SK-N-SH treated with all-trans-retinoic acid at 6 μM for 48 hours (cell line): ENCODE data around the gene SLC1A4.

ENCODE experiments used
- ATAC-seq: fragments of 200-7000 bp; cut with Tn5 transposase; 3 replicates; pipeline ENCODE4 v1.9.1; 2020; ENCODE audit warnings: mild to moderate bottlenecking, moderate library complexity
- ARNTL ChIP-seq: fragments of 450-650 bp; formaldehyde crosslinking; IDR thresholded peaks from 2 replicates; pipeline ENCODE4 v1.5.0; 2020; ENCODE audit warnings: low read depth, mild to moderate bottlenecking, moderate library complexity, borderline replicate concordance
- BACH2 ChIP-seq: fragments of 250-450 bp; sonication (Bioruptor Pico); IDR thresholded peaks from 2 replicates; pipeline ENCODE4 v1.9.0; 2021; ENCODE audit warnings: mild to moderate bottlenecking, borderline replicate concordance
- CSDC2 ChIP-seq: fragments of 250-450 bp; sonication (Bioruptor Pico); IDR thresholded peaks from 2 replicates; pipeline ENCODE4 v1.5.0; 2020; ENCODE audit warnings: mild to moderate bottlenecking, moderate library complexity
- GLIS3 ChIP-seq: fragments of 250-450 bp; sonication (Bioruptor Pico); IDR thresholded peaks from 2 replicates; pipeline ENCODE4 v1.5.0; 2020; ENCODE audit warnings: mild to moderate bottlenecking, moderate library complexity
- ISL1 ChIP-seq: fragments of 250-450 bp; sonication (Bioruptor Pico); IDR thresholded peaks from 2 replicates; pipeline ENCODE4 v2.1.2; 2022; ENCODE audit warnings: mild to moderate bottlenecking, moderate library complexity
- OSR1 ChIP-seq: fragments of 250-450 bp; sonication (Bioruptor Pico); IDR thresholded peaks from 2 replicates; pipeline ENCODE4 v1.8.0; 2022; ENCODE audit warnings: moderate library complexity, mild to moderate bottlenecking, inconsistent platforms
- PPARA ChIP-seq: fragments of 250-450 bp; sonication (Bioruptor Pico); IDR thresholded peaks from 2 replicates; pipeline ENCODE4 v1.5.0; 2020; ENCODE audit warnings: mild to moderate bottlenecking, borderline replicate concordance
- SNAI2 ChIP-seq: fragments of 250-450 bp; sonication (Bioruptor Pico); IDR thresholded peaks from 2 replicates; pipeline ENCODE4 v1.5.0; 2020; ENCODE audit warnings: mild to moderate bottlenecking, moderate library complexity
- TCF4 ChIP-seq: fragments of 250-450 bp; sonication (Bioruptor Pico); IDR thresholded peaks from 2 replicates; pipeline ENCODE4 v1.8.0; 2021; ENCODE audit warnings: mild to moderate bottlenecking, moderate library complexity, borderline replicate concordance
- ZC3H10 ChIP-seq: fragments of 250-450 bp; sonication (Bioruptor Pico); IDR thresholded peaks from 2 replicates; pipeline ENCODE4 v1.5.1; 2021; ENCODE audit warnings: mild to moderate bottlenecking, moderate library complexity
- ZFP3 ChIP-seq: fragments of 250-450 bp; sonication (Bioruptor Pico); IDR thresholded peaks from 2 replicates; pipeline ENCODE4 v1.5.0; 2020; ENCODE audit warnings: mild to moderate bottlenecking, moderate library complexity
- ZFP30 ChIP-seq: fragments of 450-650 bp; formaldehyde crosslinking; IDR thresholded peaks from 2 replicates; pipeline ENCODE4 v1.5.0; 2022; ENCODE audit warnings: mild to moderate bottlenecking, moderate library complexity
- ZNF565 ChIP-seq: fragments of 450-650 bp; formaldehyde crosslinking; conservative IDR thresholded peaks from 2 replicates; pipeline ENCODE4 v1.5.0; 2020; ENCODE audit warnings: low read depth, mild to moderate bottlenecking, moderate library complexity
- ZNF70 ChIP-seq: fragments of 450-650 bp; formaldehyde crosslinking; IDR thresholded peaks from 2 replicates; pipeline ENCODE4 v1.5.0; 2020; ENCODE audit warnings: mild to moderate bottlenecking, moderate library complexity
- TF ChIP-seq, protein P1 (sequence below): fragments of 250-450 bp; sonication (Bioruptor Pico); IDR thresholded peaks from 2 replicates; pipeline ENCODE4 v1.8.0; 2020; ENCODE audit warnings: mild to moderate bottlenecking, moderate library complexity, borderline replicate concordance
- TF ChIP-seq, protein P2 (sequence below): fragments of 250-450 bp; sonication (Bioruptor Pico); IDR thresholded peaks from 2 replicates; pipeline ENCODE4 v1.5.0; 2020; ENCODE audit warnings: mild to moderate bottlenecking, moderate library complexity
- TF ChIP-seq, protein P3 (sequence below): fragments of 250-450 bp; sonication (Bioruptor Pico); IDR thresholded peaks from 2 replicates; pipeline ENCODE4 v1.5.1; 2020; ENCODE audit warnings: low read depth, mild to moderate bottlenecking, moderate library complexity
- TF ChIP-seq, protein P4 (sequence below): fragments of 250-450 bp; sonication (Bioruptor Pico); IDR thresholded peaks from 2 replicates; pipeline ENCODE4 v1.5.1; 2021; ENCODE audit warnings: mild to moderate bottlenecking, moderate library complexity
- TF ChIP-seq, protein P5 (sequence below): fragments of 250-450 bp; sonication (Bioruptor Pico); IDR thresholded peaks from 2 replicates; pipeline ENCODE4 v1.8.0; 2021; ENCODE audit warnings: low read depth, mild to moderate bottlenecking, moderate library complexity, borderline replicate concordance

The SLC1A4 gene

DNA sequence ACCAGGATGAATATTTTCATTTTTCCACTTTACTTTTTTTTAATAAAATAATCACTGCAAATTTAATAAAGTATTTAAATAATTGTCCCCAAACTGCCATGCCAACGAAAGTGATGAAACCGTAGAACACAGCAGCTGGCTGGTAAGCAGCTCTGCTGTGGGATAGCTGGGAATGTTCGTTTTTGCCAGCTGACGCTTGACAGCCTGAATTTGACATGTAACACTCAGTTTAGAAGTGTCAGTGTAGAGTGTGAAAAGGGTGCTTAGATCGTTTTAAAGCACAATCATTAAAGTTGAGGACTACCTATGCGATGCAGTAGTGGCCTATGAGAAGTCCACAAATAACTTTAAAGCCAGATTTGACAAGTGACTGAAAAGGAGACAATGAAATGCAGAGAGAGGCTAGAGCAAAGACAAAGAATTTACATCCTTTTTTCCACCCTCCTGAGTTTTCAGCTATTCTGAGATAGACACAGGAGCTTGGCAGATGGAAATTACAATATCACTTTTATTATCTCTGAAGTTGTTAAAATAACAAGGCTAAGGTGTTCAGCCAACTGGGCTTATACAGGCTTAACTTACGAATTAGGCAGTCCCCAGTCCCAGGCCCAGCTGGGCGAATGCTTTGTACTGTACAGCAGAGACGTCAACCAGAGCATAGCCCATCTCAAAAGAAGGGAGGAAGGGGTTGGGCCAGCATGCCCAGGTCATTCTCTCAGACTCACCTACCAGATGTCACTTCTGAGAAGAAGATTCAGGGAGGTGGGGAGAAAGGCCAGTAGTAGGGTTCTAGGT lies 31.9 kb upstream of the SLC1A4 start:
- ATAC-seq: no peak
- no peak for TF ChIP-seq TCF4 (CRISPR knock-in tag)
- TF ChIP-seq SNAI2 (CRISPR knock-in tag): no peak
- no peak for TF ChIP-seq ZC3H10
- TF ChIP-seq, protein P1, sequence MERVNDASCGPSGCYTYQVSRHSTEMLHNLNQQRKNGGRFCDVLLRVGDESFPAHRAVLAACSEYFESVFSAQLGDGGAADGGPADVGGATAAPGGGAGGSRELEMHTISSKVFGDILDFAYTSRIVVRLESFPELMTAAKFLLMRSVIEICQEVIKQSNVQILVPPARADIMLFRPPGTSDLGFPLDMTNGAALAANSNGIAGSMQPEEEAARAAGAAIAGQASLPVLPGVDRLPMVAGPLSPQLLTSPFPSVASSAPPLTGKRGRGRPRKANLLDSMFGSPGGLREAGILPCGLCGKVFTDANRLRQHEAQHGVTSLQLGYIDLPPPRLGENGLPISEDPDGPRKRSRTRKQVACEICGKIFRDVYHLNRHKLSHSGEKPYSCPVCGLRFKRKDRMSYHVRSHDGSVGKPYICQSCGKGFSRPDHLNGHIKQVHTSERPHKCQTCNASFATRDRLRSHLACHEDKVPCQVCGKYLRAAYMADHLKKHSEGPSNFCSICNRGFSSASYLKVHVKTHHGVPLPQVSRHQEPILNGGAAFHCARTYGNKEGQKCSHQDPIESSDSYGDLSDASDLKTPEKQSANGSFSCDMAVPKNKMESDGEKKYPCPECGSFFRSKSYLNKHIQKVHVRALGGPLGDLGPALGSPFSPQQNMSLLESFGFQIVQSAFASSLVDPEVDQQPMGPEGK (CRISPR knock-in tag): no peak
- TF ChIP-seq ZNF70: no peak
- no peak for TF ChIP-seq ARNTL (CRISPR knock-in tag)
- no peak for TF ChIP-seq PPARA (CRISPR knock-in tag)
- TF ChIP-seq, protein P2, sequence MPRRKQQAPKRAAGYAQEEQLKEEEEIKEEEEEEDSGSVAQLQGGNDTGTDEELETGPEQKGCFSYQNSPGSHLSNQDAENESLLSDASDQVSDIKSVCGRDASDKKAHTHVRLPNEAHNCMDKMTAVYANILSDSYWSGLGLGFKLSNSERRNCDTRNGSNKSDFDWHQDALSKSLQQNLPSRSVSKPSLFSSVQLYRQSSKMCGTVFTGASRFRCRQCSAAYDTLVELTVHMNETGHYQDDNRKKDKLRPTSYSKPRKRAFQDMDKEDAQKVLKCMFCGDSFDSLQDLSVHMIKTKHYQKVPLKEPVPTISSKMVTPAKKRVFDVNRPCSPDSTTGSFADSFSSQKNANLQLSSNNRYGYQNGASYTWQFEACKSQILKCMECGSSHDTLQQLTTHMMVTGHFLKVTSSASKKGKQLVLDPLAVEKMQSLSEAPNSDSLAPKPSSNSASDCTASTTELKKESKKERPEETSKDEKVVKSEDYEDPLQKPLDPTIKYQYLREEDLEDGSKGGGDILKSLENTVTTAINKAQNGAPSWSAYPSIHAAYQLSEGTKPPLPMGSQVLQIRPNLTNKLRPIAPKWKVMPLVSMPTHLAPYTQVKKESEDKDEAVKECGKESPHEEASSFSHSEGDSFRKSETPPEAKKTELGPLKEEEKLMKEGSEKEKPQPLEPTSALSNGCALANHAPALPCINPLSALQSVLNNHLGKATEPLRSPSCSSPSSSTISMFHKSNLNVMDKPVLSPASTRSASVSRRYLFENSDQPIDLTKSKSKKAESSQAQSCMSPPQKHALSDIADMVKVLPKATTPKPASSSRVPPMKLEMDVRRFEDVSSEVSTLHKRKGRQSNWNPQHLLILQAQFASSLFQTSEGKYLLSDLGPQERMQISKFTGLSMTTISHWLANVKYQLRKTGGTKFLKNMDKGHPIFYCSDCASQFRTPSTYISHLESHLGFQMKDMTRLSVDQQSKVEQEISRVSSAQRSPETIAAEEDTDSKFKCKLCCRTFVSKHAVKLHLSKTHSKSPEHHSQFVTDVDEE (CRISPR knock-in tag): no peak
- TF ChIP-seq ZNF565 (CRISPR knock-in tag): no peak
- TF ChIP-seq, protein P3, sequence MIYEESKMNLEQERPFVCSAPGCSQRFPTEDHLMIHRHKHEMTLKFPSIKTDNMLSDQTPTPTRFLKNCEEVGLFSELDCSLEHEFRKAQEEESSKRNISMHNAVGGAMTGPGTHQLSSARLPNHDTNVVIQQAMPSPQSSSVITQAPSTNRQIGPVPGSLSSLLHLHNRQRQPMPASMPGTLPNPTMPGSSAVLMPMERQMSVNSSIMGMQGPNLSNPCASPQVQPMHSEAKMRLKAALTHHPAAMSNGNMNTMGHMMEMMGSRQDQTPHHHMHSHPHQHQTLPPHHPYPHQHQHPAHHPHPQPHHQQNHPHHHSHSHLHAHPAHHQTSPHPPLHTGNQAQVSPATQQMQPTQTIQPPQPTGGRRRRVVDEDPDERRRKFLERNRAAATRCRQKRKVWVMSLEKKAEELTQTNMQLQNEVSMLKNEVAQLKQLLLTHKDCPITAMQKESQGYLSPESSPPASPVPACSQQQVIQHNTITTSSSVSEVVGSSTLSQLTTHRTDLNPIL (CRISPR knock-in tag): no peak
- no peak for TF ChIP-seq CSDC2
- no peak for TF ChIP-seq GLIS3 (CRISPR knock-in tag)
- TF ChIP-seq, protein P4, sequence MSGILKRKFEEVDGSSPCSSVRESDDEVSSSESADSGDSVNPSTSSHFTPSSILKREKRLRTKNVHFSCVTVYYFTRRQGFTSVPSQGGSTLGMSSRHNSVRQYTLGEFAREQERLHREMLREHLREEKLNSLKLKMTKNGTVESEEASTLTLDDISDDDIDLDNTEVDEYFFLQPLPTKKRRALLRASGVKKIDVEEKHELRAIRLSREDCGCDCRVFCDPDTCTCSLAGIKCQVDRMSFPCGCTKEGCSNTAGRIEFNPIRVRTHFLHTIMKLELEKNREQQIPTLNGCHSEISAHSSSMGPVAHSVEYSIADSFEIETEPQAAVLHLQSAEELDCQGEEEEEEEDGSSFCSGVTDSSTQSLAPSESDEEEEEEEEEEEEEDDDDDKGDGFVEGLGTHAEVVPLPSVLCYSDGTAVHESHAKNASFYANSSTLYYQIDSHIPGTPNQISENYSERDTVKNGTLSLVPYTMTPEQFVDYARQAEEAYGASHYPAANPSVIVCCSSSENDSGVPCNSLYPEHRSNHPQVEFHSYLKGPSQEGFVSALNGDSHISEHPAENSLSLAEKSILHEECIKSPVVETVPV: no peak
- TF ChIP-seq, protein P5, sequence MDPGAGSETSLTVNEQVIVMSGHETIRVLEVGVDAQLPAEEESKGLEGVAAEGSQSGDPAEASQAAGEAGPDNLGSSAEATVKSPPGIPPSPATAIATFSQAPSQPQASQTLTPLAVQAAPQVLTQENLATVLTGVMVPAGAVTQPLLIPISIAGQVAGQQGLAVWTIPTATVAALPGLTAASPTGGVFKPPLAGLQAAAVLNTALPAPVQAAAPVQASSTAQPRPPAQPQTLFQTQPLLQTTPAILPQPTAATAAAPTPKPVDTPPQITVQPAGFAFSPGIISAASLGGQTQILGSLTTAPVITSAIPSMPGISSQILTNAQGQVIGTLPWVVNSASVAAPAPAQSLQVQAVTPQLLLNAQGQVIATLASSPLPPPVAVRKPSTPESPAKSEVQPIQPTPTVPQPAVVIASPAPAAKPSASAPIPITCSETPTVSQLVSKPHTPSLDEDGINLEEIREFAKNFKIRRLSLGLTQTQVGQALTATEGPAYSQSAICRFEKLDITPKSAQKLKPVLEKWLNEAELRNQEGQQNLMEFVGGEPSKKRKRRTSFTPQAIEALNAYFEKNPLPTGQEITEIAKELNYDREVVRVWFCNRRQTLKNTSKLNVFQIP (CRISPR knock-in tag): no peak
- TF ChIP-seq ZFP30: no peak

DNA sequence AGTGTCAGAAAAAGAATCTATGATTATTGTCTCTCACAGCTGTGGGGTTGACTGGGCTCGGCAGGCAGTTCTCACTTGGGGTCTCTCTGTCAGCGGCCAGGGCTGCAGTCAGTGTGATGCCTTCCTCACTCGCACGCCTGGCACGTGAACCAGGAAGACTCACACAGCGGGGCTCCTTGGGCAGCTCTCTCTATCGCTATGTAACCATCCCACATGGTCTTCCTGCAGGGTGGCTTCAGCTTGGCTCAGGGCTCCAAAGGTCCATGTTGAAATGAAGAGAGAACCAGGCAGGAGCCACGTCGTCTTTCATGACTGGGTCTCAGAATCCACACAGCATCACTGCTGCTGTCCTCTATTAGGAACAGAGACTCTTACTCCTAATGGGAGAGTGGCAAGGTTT lies 30.6 kb upstream of the SLC1A4 start:
- ATAC-seq: no peak
- TF ChIP-seq, protein P4: no peak
- TF ChIP-seq, protein P5 (CRISPR knock-in tag): no peak
- TF ChIP-seq PPARA (CRISPR knock-in tag) (no peak), OSR1 (CRISPR knock-in tag) (no peak), ZFP3 (CRISPR knock-in tag) (no peak), SNAI2 (CRISPR knock-in tag) (no peak), ARNTL (CRISPR knock-in tag) (no peak), BACH2 (CRISPR knock-in tag) (no peak), ISL1 (no peak), TCF4 (CRISPR knock-in tag) (no peak), GLIS3 (CRISPR knock-in tag) (no peak)
- TF ChIP-seq, protein P2 (CRISPR knock-in tag): no peak
- TF ChIP-seq, protein P3 (CRISPR knock-in tag): no peak
